Left renal pelvis (tissue), 4 donors: Measurements from ENCODE around the gene IL20RA. TPM values are rescaled to one million over a fixed set of nuclear protein-coding genes. Genes with fewer than 3 reads are reported as not detected.
"Not testable (repeated sequence)": the region's sequence is repeated elsewhere in the genome, so short reads cannot be mapped to it uniquely, and the experiment has no call there.

Experiments used
- DNase-seq, 4 donors: peaks; one replicate each; pipeline ENCODE4 v3.0.0-alpha.2; 2013; ENCODE audit warnings: low read depth in 4 of 4, low spot score in 3 of 4
- polyA plus RNA-seq, 4 donors: library from polyadenylated mRNA; unstranded; fragments of 120-200 nt; gene quantifications; one replicate each; pipeline ENCODE4 v1.2.1, GENCODE V29; 2013; ENCODE audit not compliant: insufficient read length in 4 of 4

The IL20RA gene
- polyA plus RNA-seq, 4 donors, result 0.63 to 2.0 (median 1.6) TPM

DNA sequence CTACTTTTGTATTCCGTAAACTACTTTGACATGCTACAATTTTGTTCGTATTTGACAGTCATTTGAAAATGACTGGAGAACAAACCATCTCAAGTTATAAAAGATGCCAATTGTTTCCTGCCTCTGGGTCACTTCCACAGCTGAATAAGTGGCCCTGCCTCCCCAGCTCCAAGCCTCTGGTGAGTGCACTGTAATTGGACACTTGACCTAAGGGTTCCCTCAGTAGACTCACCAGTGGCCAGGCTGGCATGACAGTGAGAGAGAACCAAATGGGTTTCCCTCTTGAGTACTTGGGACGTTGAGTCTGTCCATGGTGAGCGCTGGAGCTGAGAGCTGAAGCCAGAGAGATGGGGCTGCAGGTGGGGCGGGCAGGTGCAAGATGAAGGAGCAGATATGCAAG, 65.6 kb downstream of the IL20RA start:
- no peak for DNase-seq

GRCh38 chr6:136977075-136977474, 67.7 kb downstream of the IL20RA start:
- DNase-seq, result no peak

DNA sequence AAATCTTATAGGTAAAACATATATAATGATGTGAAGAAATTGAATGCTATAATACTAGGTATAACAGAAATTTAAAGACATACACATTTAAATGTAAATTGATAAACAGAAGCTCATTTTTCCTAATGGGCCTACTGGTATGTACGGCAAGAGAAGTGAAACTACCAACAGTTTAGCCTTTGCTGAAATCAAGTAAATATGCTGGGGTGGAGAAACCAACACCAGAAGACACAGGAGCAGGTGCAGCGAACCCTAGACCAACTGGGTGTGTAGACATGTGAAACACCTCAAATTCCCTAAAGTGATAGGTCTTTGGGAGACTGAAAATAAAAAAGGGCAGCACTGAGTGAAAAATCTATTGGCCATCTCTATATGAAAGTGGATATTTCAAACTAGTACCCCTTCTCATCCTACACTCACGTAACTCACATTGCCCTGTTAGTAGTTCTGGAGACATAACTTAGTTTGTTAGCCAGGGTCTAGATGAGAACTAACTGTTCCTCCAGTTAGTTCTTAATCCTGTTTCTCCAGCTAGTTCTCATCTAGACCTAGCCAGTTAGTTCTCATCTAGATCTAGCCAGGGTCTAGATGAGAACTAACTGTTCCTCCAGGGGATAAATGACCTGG, 69.6 kb downstream of the IL20RA start:
- no peak for DNase-seq

- not testable (repeated sequence) for DNase-seq
Observed at GRCh38 chr6:136973781-136974180, 71.0 kb downstream of the IL20RA start.

- DNase-seq, result no peak
Observed at GRCh38 chr6:136971609-136972008, 73.2 kb downstream of the IL20RA start.

DNA sequence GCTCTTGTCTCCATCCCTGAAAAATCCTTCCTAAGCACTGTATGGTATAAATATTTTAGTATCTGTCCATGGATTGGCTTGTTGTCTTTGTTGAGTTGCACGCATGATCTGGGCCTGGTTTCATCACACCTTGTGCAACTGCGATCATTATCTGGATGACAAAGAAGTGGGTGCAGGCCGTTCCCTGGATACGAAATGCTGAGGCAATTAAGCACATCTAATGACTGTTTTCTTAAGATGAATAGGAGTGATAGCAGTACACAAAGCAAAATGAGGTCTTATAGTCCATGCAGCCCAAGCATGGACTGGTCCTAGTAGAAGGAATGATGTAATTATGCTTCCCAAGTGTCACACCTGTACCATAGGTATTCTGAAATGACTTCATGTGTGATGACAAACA, 74.8 kb downstream of the IL20RA start:
- no peak for DNase-seq

GRCh38 chr6:136969433-136969832, 75.3 kb downstream of the IL20RA start:
- no peak for DNase-seq

- DNase-seq, result no peak
Observed at GRCh38 chr6:136968837-136969236, 75.9 kb downstream of the IL20RA start.

DNA sequence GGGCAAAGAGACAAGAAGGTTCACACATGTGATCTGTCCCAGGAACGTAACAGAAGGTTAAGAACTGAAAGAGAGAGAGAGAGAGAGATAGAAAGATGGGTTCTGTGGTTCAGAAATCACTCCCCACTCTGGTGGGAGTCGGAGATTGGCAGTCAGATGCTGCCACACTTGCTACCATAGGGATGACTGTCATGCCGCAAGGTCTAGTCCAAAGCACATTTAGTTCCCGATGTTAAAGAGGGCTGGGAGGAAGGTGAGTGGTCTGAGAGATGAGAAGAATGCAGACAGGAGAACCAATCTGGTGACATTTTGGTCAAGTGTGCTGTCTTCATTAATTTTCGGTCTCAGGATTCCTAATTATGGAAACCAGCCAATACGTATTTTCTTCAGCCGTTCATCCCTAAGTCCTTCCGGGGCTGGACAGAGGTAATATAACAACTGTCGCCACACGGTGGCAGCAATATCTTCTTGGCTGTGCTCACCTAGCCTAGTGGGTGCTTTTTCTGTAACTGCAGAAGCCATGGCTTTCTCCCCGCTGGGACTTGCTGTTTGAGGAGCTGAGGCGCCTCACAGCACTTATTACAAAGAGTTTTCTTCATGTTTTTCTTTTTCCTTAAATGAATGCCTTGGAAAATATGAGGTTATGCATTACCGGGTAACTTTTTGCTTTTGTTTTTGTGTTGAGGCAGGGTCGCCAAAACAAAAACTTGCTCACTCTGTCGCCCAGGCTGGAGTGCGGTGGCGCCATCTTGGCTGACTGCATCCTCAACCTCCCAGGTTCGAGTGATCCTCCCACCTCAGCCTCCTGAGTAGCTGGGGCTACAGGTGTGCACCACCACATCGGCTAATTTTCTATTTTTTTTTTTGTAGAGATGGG, 76.7 kb downstream of the IL20RA start:
- peak in 2 of 4 donors; percentile 31 to 53 for DNase-seq

DNA sequence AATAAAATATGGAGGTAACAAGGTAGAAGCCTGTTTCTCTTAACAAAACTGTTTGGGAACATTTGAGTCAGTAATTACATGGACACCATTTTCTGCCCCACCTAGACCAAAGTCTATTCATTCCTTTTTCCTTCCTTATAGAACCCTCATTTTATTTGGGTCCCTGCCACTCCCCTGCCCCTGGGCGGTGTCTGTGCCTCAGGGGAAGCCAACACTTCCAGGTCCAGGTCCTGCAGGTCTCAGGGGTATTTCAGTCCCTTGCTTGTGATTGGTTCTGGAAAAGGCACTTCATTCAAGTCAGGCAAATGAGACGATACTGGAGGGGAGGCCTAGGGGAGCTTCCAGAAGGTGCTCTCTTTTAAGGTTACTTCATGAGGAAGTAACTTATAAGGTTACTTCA, 80.4 kb downstream of the IL20RA start:
- DNase-seq, result no peak

DNA sequence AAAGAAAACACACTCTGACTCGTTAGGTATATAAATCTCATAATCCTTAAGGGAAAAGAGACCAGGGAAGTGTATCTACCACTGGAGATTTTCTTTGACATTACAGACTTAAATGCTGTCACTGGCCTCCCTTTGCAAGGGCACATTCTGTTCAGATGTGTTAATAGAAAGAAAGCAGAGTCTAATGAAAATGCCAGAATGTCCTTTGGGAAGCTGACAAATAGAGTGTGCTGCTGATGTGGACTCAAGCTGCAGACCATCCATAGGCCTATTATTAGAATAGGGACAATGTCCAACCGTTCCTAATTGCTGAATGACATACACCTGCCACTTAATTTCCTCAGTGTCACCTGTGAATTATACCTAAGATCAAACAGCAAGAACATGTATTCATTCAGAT, 81.5 kb downstream of the IL20RA start:
- no peak for DNase-seq

- no peak for DNase-seq
Observed at GRCh38 chr6:136962661-136963060, 82.1 kb downstream of the IL20RA start.

DNA sequence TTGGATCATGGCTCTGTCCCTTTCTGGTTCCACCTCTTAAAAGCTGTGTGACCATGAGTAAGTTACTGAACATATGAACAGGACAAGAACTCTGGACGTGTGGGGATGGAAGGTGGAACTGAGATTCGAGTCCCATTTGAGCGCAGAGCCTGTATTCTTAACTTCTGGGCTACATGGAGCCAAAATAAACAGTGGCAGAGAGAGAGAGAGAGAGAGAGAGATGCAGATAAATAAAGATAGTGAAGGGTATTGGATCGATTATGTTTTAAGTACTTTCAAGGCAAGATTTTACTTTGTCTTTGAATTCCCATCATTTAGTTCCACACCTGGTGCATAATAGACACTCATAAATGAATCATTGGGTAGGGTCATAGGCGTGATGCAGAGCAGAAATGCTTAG, 82.9 kb downstream of the IL20RA start:
- DNase-seq, result no peak

DNA sequence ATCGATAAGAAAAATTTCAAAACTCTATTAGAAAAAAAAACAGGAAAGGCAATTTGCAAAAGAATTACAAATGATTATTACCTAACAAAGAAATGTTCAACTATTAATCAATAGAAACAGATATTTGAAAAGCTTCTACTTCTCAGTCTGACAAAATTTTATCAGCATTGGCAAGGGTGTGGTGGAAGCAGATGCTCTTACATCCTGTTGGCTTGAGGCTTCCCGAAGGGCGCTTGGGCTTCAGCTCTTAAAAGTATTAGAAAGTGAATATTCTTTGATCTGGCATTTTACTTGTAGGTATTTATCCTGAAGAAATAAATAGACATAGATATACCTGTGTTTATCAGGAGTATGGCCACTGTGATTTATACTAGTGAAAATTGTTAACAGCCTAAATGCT, 84.0 kb downstream of the IL20RA start:
- no peak for DNase-seq

DNA sequence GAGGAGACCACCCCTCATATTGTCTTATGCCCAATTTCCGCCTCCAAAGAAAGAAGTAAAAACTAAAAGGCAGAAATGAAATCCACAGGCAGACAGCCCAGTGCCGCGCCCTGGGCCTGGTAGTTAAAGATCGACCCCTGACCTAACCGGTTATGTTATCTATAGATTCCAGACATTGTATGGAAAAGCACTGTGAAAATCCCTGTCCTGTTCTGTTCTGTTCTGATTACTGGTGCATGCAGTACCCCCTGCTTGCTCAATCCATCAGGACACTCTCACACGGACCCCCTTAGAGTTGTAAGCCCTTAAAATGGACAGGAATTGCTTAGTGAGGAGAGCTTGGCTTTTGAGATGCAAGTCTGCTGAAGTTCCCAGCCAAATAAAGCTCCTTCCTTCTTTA, 84.8 kb downstream of the IL20RA start:
- not testable (repeated sequence) for DNase-seq

GRCh38 chr6:136959471-136959891, 85.3 kb downstream of the IL20RA start:
- no peak for DNase-seq

- DNase-seq, result no peak
Observed at GRCh38 chr6:136958168-136958567, 86.6 kb downstream of the IL20RA start.

- DNase-seq, result no peak
Observed at GRCh38 chr6:136956590-136957544, 87.9 kb downstream of the IL20RA start.

DNA sequence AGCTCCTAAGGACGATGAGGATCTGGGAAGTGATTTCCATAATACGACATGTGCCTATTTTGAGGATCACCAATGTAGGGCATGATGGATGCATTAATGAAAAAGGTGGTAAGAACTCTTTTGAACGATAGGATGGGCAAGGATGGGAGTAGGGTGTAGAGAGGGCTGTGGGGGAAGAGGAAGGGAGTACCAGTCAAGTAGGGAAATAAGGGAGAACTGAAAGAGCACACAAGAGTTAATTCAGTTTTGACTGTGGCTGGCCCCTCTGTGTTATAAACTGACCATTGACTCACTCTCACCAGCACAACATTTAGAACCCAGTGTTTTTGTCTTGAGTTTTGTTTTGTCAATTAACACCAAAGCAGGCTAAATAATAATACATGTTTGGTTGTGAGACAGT, 89.6 kb downstream of the IL20RA start:
- DNase-seq, result no peak

- no peak for DNase-seq
Observed at GRCh38 chr6:136952714-136953260, 92.0 kb downstream of the IL20RA start.
